Medulla oblongata (tissue), 1 donor: ENCODE measurements around the gene FAM216B.

Experiments
- DNase-seq: peaks from one replicate; pipeline ENCODE4 v3.0.0-alpha.2; 2015; ENCODE audit errors: extremely low spot score

FAM216B gene

GRCh38 chr13:42832341-42833096, 51.1 kb downstream of the FAM216B start:
- no peak for DNase-seq

- no peak for DNase-seq
Measured at GRCh38 chr13:42834946-42835345, 53.6 kb downstream of the FAM216B start.

- DNase-seq, result peak; percentile 5
Measured at GRCh38 chr13:42836930-42837690, 55.7 kb downstream of the FAM216B start.
